Activated CD4-positive, alpha-beta T cell treated with anti-CD3 and anti-CD28 coated beads, Interleukin-2, amount 50 U/mL, for 48 hours (primary cell): ENCODE data around the gene TMEM131.
"Not testable (repeated sequence)": the region's sequence is repeated elsewhere in the genome, so short reads cannot be mapped to it uniquely, and the experiment has no call there.

Experiments used
- DNase-seq, 2 experiments: peaks; one replicate each; pipeline ENCODE4 v3.0.0-alpha.2; 2020

The TMEM131 gene

DNA sequence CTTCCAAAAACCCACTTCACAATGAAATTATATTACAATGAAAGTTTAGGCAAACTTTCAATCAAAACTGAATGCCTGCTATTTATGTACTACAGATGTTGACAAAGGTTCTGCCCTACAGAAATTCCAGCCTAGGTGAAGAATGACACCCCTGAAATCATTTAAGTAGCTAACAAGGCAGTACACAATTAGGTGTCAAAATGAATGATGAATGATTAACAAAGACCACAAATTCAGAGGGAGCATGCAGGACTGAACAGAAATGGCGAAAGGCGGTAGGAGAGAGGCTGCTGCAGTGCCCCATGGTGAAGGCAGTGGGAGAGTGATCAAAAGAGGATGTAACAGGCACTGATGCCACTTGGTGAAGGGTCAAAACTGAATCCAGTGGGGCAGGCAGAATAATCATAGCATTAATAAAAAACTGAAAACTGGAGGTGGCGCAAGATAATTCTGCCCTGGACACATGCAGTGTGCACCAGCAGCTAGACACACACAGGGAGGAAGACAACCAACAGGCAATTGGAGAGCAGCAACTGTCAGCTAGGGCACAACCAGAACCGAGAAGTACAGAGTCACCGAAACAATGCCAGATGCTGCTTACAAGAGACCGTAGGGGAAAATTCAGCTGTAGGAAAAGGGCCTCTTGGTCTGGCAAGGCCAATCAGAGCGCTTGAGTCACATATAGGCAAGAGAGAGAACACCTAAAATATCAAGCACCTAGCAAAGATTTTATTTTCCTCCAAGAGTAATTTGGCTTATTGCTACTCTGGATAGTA is 4.5 kb downstream of the TMEM131 start:
- DNase-seq, result no peak

DNA sequence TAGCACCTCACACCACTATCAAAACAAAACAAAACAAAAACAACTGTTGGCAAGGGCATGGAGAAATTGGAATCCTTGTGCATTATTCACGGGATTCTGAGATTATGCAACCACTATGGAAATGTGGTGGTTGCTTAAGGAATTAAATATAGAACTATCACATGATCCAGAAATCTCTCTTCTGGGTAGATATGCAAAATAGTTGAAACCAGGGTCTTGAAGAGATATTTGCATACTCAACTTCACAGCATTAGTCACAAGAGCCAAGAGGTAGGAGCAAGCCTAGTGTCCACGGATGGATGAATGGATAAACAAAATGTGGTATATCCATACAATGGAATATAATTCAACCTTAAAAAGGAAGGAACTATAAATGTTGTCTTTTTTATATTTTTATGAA is 7.0 kb downstream of the TMEM131 start:
- no peak for DNase-seq

DNA sequence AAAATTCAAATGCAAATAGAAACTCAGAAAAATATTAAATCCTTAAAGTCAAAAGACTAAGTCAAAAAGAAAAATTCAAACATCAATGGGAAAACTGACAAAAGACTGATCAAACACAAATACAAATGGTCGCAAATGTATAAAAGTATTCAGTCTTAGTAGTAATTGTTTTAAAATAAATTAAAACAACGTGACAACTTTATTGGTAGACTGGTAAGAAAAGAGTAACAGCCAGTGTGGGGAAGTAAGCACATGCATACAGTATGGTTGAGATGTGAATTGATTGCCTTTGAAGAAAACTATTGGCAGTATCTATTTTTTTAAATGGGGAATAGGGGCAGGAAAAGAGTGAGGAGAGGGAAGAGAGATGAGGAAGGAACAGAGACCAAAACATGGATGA is 9.8 kb downstream of the TMEM131 start:
- no peak for DNase-seq

DNA sequence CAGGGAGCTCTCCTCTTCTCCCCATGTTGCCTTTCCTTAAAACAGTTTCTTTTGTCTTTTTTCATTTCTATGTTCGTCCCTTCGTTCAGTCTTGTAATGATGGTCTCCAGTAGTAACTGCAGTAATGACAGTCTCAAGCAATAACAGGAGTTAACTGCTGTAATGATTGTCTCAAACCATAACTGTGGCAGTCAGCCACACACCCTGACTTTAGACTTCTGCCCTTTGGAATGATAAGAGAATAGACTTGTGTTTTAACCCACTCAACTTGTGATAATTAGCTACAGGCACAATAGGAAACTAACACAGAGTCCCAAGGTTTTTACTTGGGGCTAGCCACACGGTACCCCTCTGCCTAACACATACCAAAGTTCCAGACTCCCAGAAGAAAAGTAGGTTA is 12.1 kb downstream of the TMEM131 start:
- DNase-seq, result no peak

DNA sequence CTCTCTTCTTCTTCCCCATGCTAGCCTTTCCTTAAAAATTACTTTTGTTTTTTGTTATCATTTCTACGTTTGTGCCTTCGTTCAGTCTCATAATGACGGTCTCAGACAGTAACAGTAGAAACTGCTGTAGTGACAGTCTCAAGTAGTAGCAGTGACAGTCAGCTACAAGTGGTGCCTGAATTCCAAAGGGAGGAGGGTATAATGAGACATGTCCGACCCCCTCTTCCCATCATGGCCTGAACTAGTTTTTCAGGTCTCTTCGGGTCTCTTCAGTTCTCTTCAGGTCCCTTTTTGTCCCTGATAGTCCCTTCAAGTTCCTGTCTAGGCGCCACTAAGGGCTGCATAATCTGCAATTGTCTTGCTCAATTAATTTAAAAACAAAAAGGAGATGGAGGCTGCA is 12.6 kb downstream of the TMEM131 start:
- DNase-seq, result no peak

DNA sequence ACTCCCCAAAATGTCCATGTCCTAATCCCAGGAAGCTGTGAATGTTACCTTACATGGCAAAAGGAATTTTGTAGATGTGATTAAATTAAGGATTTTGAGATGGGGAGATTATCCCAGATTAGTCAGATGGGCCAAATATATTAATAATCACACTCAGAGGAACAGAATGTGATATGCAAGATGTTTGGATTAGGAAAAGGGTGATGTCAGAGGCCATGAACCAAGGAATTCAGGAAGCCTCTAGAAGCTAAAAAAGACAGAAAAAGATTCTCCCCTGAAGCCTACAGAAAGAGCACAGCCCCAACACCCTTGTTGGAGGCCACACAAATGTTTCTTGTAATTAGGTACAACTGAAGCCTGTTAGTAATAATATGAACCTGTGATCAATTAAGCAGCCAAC is 13.1 kb downstream of the TMEM131 start:
- DNase-seq, result no peak

DNA sequence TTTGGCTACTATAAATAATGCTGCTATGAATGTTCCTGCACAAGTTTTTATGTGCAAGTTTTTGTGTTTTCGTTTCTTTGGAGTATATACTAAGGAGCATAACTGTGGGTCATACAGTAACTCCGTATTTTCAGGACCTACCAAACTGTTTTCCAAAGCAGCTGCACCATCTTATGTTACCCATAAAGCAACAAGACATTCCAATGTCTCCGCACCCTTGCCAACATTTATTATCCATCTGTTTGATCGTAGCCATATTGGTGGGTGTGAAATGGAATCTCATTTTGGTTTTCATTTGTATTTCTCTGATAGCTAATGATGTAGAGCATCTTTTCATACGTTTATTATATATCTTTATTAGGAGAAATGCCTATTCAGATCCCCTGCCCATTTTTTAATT is 13.8 kb downstream of the TMEM131 start:
- no peak for DNase-seq

DNA sequence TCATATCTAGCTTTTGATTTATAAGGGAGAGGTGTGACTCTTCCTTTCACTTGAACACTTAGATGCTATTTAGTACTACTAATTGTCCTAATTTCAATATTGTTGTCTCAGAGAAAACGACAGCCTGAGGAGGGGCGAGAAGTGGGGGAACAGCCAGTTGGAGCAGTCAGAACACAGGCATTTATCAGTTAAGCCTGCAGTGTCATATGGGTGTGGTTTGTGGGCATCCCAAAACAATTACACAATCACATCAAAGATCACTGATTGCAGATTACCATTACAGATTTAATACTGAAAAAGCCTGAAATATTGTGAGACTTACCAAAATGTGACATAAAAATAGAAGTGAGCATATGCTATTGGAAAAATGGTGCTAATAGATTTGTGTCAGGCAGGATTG is 15.8 kb downstream of the TMEM131 start:
- no peak for DNase-seq

DNA sequence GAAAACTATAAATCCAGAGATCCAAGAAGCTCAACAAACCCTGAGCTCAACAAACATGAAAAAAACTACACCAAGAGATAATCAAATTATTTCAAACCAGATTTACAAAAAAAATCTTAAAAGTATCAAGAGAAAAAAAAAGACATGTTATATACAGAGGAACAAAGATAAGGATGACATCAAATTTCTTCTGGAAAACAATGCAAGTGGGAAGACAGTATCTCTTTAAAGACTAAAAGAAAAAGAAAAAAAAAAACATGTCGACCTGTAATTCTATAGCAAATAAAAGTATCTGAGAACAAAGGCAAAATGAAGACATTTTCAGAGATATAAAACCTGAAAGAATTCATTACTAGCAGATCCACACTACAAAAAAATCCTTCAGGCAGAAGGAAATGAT is 21.3 kb downstream of the TMEM131 start:
- DNase-seq, result no peak

DNA sequence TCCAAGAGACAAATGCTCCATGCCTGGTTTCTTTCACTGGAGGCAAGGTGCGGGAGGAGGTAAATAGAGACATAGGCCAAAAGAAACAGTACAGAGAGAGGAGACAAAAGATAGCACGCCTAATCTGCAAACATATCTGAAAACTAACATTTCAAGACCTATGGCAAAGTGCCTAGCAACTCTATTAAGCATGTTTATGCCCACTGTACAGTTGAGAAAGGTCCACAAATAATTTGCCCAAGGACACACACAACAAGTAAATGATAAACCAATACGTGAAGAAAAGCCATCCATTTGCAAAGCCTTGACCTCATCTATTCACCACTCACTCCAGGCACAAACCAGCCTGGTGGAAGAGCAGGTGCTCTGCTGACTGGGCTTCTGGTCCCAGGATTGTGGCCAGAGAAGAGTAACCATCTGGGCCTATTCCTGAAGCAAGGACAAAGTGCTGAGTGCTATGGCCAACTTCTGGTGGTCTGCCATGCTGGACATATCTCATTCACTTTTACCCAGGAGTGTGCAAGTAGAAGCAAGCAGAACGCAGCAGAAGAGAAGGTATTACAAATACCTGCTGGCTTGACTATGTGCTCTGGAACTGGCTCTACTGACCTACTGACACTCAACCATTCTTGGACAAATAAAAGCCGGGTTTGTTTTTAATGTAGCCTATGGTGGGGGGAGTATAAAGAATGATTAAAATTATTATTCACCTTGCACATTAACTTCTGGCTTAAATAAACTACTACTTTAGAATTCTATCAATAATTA is 25.3 kb downstream of the TMEM131 start:
- no peak for DNase-seq

DNA sequence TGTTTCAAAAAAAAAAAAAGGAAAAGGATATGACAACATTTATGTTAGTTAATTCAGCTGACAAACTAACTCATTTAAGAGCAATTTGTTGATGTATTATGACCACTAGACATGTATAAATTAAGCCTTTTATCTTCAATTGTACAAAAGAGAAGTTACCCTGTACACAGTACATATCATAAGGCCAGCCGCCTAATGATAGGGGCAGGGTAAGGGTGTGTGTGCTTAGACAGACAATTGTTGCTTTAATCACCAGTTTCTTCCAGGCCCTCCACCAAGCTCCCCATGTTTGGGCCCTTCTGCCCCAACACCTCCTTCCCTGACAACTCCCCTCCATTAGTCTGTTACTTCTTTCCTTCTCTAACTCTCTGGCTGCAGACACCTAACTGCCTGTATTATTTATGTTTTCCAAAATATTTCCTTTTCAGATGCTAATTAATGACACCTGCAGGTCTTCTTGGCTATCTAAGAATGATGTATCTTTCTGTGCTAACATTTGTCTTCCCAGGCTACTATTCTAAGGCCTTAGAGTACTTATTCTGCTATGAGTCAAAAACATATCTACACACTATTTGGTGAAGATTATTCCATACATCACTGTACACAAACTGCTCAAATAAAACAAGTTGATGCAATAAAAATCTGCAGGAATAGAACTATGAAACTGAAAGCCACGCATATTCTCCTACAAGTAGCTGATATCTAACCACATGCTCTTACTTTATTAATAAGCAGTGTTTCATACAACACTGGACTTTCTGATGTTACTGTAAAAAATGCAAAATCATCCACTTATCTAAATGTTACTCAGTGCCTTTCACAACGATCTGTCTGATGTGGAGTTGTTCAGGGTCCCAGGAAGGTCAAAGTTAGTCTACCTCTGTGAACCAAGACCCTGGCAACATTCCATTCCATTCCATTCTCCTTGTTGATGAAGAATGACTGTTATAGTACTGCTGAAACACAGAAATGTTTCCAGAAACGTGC is 26.4 kb downstream of the TMEM131 start:
- DNase-seq, result no peak

DNA sequence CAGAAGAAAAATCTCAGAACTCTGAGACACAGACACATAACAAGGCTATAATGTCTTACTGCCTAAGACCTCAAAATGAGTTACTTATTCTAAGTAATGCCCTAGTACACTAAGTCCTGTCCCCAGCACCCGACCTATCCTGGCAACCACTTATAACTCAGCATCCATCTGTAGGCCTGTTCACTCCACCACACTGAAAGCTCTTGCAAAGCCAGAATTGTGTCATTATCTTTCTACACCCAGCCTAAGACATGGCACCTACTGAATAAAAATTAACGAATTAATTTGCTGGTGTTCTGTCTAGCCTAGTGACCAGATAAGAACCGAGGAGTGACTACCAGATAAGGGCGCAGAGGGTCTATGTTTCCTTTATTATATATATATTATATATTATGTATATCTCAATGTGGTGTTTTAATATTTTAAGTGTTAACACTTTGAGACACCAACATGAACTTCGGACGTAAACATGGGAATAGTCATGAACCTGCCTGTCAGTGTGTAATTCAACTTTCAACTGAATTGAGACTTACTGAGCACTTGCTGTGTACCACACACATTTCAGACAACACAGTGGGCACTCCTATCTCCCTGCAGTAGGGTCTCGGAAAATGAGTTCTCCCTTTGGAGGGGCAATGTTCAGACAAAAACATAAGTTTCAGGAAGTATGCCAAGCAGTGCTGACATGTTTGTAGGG is 27.7 kb downstream of the TMEM131 start:
- no peak for DNase-seq

DNA sequence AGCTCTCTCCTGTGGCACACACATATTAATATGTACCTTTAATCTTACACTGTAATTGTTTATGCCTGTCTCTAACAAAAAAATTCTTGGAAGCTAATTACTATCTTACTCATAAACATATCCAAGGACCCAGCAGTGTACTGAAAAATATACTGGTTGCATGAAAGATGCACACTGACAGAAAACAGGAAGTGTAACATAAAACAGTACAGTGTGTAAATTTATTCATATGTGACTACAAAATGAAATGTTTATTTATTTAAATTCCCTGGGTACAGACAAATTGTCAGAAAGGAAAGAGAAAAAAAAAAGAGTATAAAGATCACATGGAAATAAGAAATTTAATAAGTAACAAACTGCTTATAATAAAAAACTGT is 28.5 kb downstream of the TMEM131 start:
- no peak for DNase-seq

DNA sequence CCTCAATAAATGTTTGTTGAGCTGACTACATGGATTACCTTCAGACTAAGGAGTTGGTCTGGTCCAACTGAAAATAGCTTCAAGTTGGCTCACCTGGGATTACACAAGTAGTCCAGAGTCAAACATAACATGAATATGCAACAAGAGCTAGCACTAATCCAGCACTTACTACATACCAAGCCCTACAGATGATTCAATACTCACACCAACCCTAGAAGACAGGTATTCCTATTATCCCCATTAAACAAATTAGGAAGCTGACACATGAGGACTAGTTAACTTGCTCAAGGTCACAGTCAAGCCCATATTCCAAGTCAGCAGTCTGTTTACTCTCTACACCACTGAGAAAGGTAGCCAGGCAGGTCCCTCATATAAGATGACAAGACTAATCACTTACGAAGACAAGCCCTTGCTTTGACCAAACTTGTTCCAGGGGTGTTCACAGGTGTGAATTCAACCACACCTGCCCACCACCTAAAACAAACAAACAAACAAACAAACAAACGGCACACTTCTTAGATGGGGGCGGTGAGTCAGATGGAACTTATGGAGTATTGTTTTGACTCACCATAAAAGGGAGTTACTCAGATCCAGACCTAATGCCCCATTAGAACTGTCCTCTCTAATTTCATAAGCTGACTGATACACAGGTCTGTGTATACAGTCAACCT is 29.1 kb downstream of the TMEM131 start:
- DNase-seq, result no peak

DNA sequence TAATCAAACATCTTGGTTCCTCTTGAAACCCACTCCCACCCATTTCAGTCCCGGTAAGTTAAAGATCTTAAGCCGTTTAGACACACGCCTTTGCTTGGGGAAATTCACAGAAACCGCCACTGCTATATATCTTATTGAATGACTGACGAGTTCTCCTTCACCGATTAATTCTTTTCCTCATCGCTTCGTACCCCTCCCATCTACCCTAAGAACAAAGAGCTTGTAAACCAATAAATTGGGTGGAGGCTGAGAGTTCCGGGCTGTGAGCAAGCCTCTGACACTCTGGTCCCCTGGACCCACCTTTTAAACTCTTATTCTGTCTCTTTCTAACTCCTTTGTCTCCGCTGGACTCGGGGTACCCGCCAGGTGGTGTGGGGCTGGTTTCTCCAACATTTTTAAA is 30.6 kb downstream of the TMEM131 start:
- DNase-seq, result no peak

DNA sequence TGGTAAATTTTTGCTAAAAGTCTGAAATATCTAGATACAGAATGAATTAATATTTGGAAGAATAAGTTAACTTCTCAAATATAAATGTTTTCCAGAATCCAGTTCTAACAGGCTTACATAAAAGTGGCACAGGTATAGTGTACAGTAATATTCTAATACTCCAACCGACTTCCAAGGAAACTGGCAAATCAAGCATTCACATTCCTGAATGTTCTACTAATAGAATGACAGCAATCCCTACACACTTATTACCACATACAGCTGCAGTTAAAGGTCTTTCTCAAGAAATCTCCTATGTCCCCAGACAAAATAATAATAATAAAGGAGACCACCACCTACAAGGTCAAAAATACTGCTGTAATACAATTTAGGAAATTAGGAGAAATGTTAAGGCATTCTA is 31.9 kb downstream of the TMEM131 start:
- DNase-seq, result no peak

DNA sequence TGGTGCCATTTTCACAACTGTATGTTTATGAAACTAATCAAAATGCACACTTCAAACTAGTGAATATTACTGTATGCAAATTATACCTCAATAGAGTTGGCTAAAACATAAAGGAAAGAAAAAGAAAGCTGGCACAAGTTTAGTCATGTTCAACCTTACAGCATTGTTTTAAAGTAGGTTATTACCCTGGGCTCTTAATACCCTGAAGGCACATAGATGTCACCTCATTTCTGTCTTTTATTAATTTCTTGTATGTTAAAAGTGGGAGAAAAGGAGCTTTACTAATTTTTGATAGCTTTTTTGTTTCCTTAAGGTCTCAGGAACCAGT is 32.7 kb downstream of the TMEM131 start:
- DNase-seq, result no peak

DNA sequence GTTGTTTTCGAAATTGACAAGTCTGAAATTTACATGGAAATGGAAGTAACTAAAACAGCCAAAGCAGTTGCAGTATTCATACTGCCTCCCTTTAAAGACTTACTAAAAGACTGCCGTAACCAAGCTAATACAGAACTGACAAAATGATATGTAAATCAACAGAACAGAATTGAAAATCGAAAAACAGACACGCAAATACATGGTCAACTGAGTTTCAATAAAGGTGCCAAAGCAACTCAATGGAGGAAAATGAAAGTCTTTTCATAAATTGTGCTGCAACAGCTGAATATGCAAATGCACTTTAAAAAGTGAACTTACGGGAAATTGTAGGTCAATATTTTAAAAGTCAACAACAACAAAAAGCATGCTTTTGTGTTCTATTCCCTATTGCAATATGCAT is 34.2 kb downstream of the TMEM131 start:
- DNase-seq, result no peak

DNA sequence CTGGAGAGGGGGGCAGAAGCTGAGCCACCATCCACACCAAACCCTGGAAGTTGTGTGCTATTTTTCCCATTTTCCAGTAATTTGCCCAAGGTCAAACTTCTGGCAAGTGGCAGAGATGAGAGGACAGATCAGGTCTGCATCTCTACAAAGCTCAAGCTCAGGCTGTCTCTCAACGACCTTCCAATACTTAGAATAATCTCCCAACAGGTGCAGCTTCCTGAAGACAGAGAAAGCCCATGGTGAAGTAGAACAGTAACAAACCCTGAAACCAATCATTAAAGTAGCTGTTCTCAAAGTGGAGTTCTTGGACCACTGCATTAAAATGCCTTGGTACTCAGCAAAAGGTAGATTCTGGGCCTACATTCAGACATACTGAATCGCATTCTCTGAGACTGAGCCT is 37.6 kb downstream of the TMEM131 start:
- no peak for DNase-seq

DNA sequence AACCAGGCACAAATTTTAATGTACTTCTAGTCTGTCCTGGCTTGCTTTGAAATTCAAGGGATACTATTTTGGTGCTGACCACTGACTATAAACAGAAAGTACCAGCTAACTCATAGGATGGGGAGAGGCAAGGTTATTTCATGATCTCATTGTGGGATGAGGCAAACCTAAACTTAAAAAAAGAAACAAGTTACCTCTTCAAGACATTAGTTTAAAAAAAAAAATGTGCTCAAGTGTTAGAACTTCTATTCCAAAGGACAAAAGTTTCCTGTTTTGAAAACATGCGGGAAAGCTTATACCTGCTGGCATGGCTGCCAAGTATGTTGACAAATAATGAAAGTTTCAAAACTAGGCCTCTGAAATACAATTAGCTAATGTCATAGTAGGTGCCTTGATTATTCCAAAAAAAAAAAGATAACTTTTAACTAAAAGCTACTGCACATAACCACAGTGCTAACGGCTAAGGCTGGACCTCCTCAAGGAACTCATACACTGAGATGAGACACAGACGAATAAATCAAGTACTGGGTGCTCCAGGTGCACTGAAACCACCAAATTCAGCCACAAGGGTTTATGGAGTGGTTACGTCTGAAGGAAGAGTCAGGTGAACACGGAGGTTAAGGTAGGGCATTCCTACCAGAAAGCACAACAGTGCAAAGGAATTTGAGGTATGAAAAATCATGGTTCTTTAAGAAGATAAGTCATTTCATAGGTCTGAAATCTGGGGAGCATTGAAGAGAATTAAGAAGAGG is 38.1 kb downstream of the TMEM131 start:
- no peak for DNase-seq

DNA sequence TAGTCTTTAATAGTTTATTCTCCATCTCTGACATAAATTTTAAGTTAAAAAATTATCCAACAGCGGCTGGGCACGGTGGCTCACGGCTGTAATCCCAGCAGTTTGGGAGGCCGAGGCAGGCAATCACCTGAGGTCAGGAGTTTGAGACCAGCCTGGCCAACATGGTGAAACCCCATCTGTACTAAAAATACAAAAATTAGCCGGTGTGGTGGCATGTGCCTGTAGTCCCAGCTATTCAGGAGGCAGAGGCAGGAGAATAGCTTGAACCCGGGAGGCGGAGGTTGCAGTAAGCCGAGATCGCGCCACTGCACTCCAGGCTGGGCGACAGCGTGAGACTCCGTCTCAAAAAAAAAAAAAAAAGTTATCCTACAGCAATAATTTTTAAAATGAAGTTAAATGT is 39.0 kb downstream of the TMEM131 start:
- DNase-seq, result not testable (repeated sequence)

DNA sequence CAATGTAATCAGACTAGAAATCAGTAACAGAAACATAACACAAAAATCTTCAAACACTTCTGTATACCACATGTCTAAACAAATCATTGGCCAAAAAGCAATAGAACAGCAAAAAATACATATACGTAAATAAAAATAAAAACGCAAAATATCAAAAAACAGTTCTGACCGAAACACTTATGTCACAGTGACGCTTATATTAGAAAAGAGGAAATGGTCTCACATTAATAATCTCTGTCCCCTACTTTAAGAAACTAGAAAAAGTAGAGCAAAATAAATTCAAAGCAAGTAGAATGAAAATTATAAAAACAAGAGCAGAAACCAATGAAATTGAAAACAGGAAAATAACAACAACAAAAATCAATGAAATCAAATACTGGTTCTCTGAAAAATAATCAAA is 41.9 kb downstream of the TMEM131 start:
- no peak for DNase-seq
